HEK293 (cell line): ENCODE measurements around the gene MYLK4.

ENCODE experiments used
- CTCF ChIA-PET: fragments of 350-600 bp; formaldehyde crosslinking; extraction: SDS; loops from one replicate; lab custom pipeline; 2021; ENCODE audit warnings: antibody characterized with exemption; lab: Yijun Ruan, JAX
- POLR2A ChIA-PET: fragments of 300-600 bp; formaldehyde crosslinking; extraction: SDS; loops from one replicate; lab custom pipeline; 2020; ENCODE audit warnings: antibody characterized with exemption, inconsistent platforms; lab: Yijun Ruan, JAX
- H3K27ac ChIP-seq: fragments of 200-500 bp; sonication (Bioruptor generic); 2 replicates; pipeline ENCODE4 v1.5.1; 2014; ENCODE audit warnings: low read depth, low read length, control low read depth, inconsistent platforms; ENCODE audit errors: extremely low read depth
- H3K36me3 ChIP-seq, 2 experiments: fragments of 200-500 bp in 1 of 2; sonication (Bioruptor generic) in 1 of 2; 1 replicate in 1 of 2; 2 replicates in 1 of 2; pipeline ENCODE4 v1.5.1; 2014 to 2017; ENCODE audit warnings: inconsistent platforms in 2 of 2, low read length in 2 of 2; ENCODE audit not compliant: control insufficient read depth in 2 of 2, insufficient read depth in 1 of 2
- H3K4me1 ChIP-seq: fragments of 200-500 bp; sonication (Bioruptor generic); 2 replicates; pipeline ENCODE4 v1.5.1; 2014; ENCODE audit warnings: mild to moderate bottlenecking, low read length, inconsistent platforms; ENCODE audit not compliant: control insufficient read depth, insufficient read depth
- H3K4me3 ChIP-seq: 2 replicates; pipeline ENCODE4 v1.5.1; 2011; ENCODE audit warnings: low read depth, mild to moderate bottlenecking, control low read depth, low read length, moderate library complexity
- H3K9me3 ChIP-seq: fragments of 200-500 bp; sonication (Bioruptor generic); 2 replicates; pipeline ENCODE4 v1.5.1; 2014; ENCODE audit warnings: low read depth, low read length, inconsistent platforms; ENCODE audit not compliant: control insufficient read depth, insufficient read depth
- GLIS1 ChIP-seq: fragments of 450-650 bp; formaldehyde crosslinking; IDR thresholded peaks from 2 replicates; pipeline ENCODE4 v1.5.1; 2016; ENCODE audit warnings: missing biosample characterization, missing genetic modification characterization
- HOXD13 ChIP-seq: sonication (generic); formaldehyde crosslinking; IDR thresholded peaks from 2 replicates; pipeline ENCODE4 v1.8.0; 2022; ENCODE audit warnings: missing genetic modification reagents, borderline replicate concordance
- RBAK ChIP-seq: fragments of 450-650 bp; formaldehyde crosslinking; IDR thresholded peaks from 2 replicates; pipeline ENCODE4 v1.5.1; 2016; ENCODE audit warnings: missing biosample characterization, missing genetic modification characterization
- SCRT2 ChIP-seq: fragments of 450-650 bp; formaldehyde crosslinking; IDR thresholded peaks from 2 replicates; pipeline ENCODE4 v1.5.1; 2016; ENCODE audit warnings: missing biosample characterization, missing genetic modification characterization
- TCF7L2 ChIP-seq: IDR thresholded peaks from 2 replicates; pipeline ENCODE4 v1.6.1; 2011; ENCODE audit warnings: low read depth, mild to moderate bottlenecking, inconsistent platforms, low read length, moderate library complexity, borderline replicate concordance
- ZBTB21 ChIP-seq: fragments of 450-650 bp; formaldehyde crosslinking; IDR thresholded peaks from 2 replicates; pipeline ENCODE4 v1.5.1; 2017; ENCODE audit warnings: missing biosample characterization, missing genetic modification characterization
- ZFHX2 ChIP-seq: fragments of 450-650 bp; formaldehyde crosslinking; conservative IDR thresholded peaks from 2 replicates; pipeline ENCODE4 v1.5.1; 2016; ENCODE audit warnings: missing biosample characterization, missing genetic modification characterization
- ZFP41 ChIP-seq: fragments of 450-650 bp; formaldehyde crosslinking; IDR thresholded peaks from 2 replicates; pipeline ENCODE4 v1.5.1; 2016; ENCODE audit warnings: missing biosample characterization, missing genetic modification characterization, borderline replicate concordance
- ZNF10 ChIP-seq: fragments of 450-650 bp; formaldehyde crosslinking; IDR thresholded peaks from 2 replicates; pipeline ENCODE4 v1.5.1; 2017; ENCODE audit warnings: missing biosample characterization, missing genetic modification characterization
- ZNF155 ChIP-seq: fragments of 450-650 bp; formaldehyde crosslinking; IDR thresholded peaks from 2 replicates; pipeline ENCODE4 v1.5.1; 2016; ENCODE audit warnings: missing biosample characterization, missing genetic modification characterization
- ZNF311 ChIP-seq: fragments of 450-650 bp; formaldehyde crosslinking; IDR thresholded peaks from 2 replicates; pipeline ENCODE4 v1.5.1; 2017; ENCODE audit warnings: missing biosample characterization, missing genetic modification characterization, borderline replicate concordance
- ZNF350 ChIP-seq: fragments of 450-650 bp; formaldehyde crosslinking; IDR thresholded peaks from 2 replicates; pipeline ENCODE4 v1.5.0; 2017; ENCODE audit warnings: missing biosample characterization, mild to moderate bottlenecking, missing genetic modification characterization
- ZNF670 ChIP-seq: fragments of 450-650 bp; formaldehyde crosslinking; IDR thresholded peaks from 2 replicates; pipeline ENCODE4 v1.5.1; 2016; ENCODE audit warnings: missing biosample characterization, missing genetic modification characterization, low read depth
- ZNF707 ChIP-seq: fragments of 450-650 bp; formaldehyde crosslinking; IDR thresholded peaks from 2 replicates; pipeline ENCODE4 v1.5.1; 2016; ENCODE audit warnings: missing biosample characterization, missing genetic modification characterization
- ZNF837 ChIP-seq: fragments of 450-650 bp; formaldehyde crosslinking; IDR thresholded peaks from 2 replicates; pipeline ENCODE4 v1.5.1; 2016; ENCODE audit warnings: missing biosample characterization, missing genetic modification characterization
- ZXDB ChIP-seq: fragments of 450-650 bp; formaldehyde crosslinking; IDR thresholded peaks from 2 replicates; pipeline ENCODE4 v1.5.1; 2016; ENCODE audit warnings: missing biosample characterization, missing genetic modification characterization
- TF ChIP-seq, protein P1 (sequence below): fragments of 450-650 bp; formaldehyde crosslinking; IDR thresholded peaks from 2 replicates; pipeline ENCODE4 v1.5.1; 2016; ENCODE audit warnings: missing biosample characterization, missing genetic modification characterization
- TF ChIP-seq, protein P2 (sequence below): sonication (generic); formaldehyde crosslinking; IDR thresholded peaks from 2 replicates; pipeline ENCODE4 v1.8.1; 2022; ENCODE audit warnings: mild to moderate bottlenecking, moderate library complexity, missing genetic modification reagents
- TF ChIP-seq, protein P3 (sequence below): fragments of 450-650 bp; formaldehyde crosslinking; IDR thresholded peaks from 2 replicates; pipeline ENCODE4 v1.5.1; 2016; ENCODE audit warnings: missing biosample characterization, missing genetic modification characterization
- TF ChIP-seq, protein P4 (sequence below): fragments of 450-650 bp; formaldehyde crosslinking; IDR thresholded peaks from 2 replicates; pipeline ENCODE4 v1.5.1; 2016; ENCODE audit warnings: missing biosample characterization, missing genetic modification characterization
- TF ChIP-seq, protein P5 (sequence below): fragments of 450-650 bp; formaldehyde crosslinking; IDR thresholded peaks from 2 replicates; pipeline ENCODE4 v1.5.1; 2016; ENCODE audit warnings: missing biosample characterization, missing genetic modification characterization

MYLK4 gene

DNA sequence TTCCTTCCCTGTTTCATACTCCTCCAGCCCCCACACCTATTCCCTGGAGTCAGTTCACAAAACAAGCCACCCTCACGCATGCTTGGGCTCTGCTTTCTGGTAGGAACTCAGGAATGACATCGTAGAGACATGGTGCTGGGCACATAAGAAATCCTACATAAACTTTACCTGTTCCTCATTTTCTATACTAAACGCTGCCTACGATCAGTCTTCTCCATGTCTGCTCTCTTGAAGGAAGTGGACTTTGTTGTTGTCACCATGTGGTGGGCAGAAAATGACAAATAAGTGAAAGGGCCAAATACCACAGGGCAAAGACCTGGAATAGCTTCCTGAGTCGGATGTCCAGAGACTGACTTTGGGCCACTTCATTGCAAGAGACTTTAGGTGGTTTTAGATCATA lies 10.1 kb downstream of the MYLK4 start:
- Histone ChIP-seq H3K36me3 (no peaks in the 10 kb centered on the region), H3K9me3 (no peaks in the 10 kb centered on the region), H3K4me1 (peaks cover 3% of the 10 kb centered on the region), H3K27ac (no peak overlapping the region), H3K4me3 (no peak overlapping the region)
- ChIA-PET CTCF (interaction anchor here (0.6 to 9.7 kb wide), 4 partner anchors 8 to 192 kb away, joined by 4 to 212 read pairs (median 6); partner anchors contain the start of gene MYLK4), POLR2A (no interaction called here)
- no peak for TF ChIP-seq TCF7L2
- TF ChIP-seq, protein P1, sequence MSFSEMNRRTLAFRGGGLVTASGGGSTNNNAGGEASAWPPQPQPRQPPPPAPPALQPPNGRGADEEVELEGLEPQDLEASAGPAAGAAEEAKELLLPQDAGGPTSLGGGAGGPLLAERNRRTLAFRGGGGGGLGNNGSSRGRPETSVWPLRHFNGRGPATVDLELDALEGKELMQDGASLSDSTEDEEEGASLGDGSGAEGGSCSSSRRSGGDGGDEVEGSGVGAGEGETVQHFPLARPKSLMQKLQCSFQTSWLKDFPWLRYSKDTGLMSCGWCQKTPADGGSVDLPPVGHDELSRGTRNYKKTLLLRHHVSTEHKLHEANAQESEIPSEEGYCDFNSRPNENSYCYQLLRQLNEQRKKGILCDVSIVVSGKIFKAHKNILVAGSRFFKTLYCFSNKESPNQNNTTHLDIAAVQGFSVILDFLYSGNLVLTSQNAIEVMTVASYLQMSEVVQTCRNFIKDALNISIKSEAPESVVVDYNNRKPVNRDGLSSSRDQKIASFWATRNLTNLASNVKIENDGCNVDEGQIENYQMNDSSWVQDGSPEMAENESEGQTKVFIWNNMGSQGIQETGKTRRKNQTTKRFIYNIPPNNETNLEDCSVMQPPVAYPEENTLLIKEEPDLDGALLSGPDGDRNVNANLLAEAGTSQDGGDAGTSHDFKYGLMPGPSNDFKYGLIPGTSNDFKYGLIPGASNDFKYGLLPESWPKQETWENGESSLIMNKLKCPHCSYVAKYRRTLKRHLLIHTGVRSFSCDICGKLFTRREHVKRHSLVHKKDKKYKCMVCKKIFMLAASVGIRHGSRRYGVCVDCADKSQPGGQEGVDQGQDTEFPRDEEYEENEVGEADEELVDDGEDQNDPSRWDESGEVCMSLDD (tag by site-specific recombination) = no peak
- TF ChIP-seq, protein P2, sequence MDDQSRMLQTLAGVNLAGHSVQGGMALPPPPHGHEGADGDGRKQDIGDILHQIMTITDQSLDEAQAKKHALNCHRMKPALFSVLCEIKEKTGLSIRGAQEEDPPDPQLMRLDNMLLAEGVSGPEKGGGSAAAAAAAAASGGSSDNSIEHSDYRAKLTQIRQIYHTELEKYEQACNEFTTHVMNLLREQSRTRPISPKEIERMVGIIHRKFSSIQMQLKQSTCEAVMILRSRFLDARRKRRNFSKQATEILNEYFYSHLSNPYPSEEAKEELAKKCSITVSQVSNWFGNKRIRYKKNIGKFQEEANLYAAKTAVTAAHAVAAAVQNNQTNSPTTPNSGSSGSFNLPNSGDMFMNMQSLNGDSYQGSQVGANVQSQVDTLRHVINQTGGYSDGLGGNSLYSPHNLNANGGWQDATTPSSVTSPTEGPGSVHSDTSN (CRISPR knock-in tag) = no peak
- TF ChIP-seq HOXD13 (CRISPR knock-in tag) = no peak
- TF ChIP-seq ZXDB = no peak
- TF ChIP-seq ZNF311 (tag by site-specific recombination) = no peak
- TF ChIP-seq ZNF155 (tag by site-specific recombination) = no peak
- no peak for TF ChIP-seq GLIS1 (tag by site-specific recombination)
- no peak for TF ChIP-seq ZNF837 (tag by site-specific recombination)
- no peak for TF ChIP-seq ZNF670 (tag by site-specific recombination)
- no peak for TF ChIP-seq ZNF10 (tag by site-specific recombination)
- TF ChIP-seq ZBTB21 (tag by site-specific recombination) = no peak
- TF ChIP-seq RBAK = no peak
- no peak for TF ChIP-seq ZNF350 (tag by site-specific recombination)

DNA sequence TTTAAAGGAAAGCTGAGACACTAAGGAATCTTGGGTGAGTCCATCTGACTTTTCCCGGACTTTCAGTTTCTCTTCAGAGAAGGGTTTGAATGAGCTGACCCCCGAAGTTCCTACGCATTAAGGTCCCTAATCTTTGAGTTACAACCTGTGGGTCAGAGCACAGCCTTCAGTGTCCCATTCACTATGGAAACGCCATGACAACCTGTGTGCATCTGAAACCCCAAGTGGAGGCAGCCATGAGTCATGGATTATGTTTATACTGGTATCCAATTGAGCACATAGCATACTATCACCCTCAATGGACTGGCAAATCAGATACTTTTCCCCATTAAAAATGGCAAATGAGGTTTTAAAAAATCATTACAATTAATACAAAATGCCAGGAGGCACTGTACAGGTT lies 11.4 kb downstream of the MYLK4 start:
- Histone ChIP-seq H3K4me3 (no peak overlapping the region), H3K36me3 (no peaks in the 10 kb centered on the region), H3K27ac (no peak overlapping the region), H3K4me1 (peaks cover 3% of the 10 kb centered on the region; the same call in 1 of the 2 replicates), H3K9me3 (no peaks in the 10 kb centered on the region)
- ChIA-PET CTCF (interaction anchor here (1.1 to 9.7 kb wide), 12 partner anchors 11 to 291 kb away, joined by 3 to 212 read pairs (median 8); partner anchors contain the start of gene MYLK4), POLR2A (no interaction called here)
- TF ChIP-seq, protein P2 (CRISPR knock-in tag) = no peak
- TF ChIP-seq ZFHX2 = no peak
- TF ChIP-seq, protein P3, sequence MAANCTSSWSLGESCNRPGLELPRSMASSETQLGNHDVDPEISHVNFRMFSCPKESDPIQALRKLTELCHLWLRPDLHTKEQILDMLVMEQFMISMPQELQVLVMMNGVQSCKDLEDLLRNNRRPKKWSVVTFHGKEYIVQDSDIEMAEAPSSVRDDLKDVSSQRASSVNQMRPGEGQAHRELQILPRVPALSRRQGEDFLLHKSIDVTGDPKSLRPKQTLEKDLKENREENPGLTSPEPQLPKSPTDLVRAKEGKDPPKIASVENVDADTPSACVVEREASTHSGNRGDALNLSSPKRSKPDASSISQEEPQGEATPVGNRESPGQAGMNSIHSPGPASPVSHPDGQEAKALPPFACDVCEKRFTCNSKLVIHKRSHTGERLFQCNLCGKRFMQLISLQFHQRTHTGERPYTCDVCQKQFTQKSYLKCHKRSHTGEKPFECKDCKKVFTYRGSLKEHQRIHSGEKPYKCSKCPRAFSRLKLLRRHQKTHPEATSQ (tag by site-specific recombination) = no peak
- TF ChIP-seq, protein P4, sequence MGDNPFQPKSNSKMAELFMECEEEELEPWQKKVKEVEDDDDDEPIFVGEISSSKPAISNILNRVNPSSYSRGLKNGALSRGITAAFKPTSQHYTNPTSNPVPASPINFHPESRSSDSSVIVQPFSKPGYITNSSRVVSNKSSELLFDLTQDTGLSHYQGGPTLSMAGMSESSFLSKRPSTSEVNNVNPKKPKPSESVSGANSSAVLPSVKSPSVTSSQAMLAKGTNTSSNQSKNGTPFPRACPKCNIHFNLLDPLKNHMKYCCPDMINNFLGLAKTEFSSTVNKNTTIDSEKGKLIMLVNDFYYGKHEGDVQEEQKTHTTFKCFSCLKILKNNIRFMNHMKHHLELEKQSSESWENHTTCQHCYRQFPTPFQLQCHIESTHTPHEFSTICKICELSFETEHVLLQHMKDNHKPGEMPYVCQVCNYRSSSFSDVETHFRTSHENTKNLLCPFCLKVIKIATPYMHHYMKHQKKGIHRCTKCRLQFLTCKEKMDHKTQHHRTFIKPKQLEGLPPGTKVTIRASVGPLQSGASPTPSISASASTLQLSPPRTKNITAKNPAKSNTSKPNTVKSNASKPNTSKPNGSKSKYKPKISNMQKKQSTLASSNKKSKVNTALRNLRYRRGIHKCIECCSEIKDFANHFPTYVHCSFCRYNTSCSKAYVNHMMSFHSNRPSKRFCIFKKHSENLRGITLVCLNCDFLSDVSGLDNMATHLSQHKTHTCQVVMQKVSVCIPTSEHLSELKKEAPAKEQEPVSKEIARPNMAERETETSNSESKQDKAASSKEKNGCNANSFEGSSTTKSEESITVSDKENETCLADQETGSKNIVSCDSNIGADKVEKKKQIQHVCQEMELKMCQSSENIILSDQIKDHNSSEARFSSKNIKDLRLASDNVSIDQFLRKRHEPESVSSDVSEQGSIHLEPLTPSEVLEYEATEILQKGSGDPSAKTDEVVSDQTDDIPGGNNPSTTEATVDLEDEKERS (tag by site-specific recombination) = no peak
- TF ChIP-seq ZNF707 (tag by site-specific recombination) = no peak
- TF ChIP-seq ZNF837 (tag by site-specific recombination) = no peak
- TF ChIP-seq, protein P5, sequence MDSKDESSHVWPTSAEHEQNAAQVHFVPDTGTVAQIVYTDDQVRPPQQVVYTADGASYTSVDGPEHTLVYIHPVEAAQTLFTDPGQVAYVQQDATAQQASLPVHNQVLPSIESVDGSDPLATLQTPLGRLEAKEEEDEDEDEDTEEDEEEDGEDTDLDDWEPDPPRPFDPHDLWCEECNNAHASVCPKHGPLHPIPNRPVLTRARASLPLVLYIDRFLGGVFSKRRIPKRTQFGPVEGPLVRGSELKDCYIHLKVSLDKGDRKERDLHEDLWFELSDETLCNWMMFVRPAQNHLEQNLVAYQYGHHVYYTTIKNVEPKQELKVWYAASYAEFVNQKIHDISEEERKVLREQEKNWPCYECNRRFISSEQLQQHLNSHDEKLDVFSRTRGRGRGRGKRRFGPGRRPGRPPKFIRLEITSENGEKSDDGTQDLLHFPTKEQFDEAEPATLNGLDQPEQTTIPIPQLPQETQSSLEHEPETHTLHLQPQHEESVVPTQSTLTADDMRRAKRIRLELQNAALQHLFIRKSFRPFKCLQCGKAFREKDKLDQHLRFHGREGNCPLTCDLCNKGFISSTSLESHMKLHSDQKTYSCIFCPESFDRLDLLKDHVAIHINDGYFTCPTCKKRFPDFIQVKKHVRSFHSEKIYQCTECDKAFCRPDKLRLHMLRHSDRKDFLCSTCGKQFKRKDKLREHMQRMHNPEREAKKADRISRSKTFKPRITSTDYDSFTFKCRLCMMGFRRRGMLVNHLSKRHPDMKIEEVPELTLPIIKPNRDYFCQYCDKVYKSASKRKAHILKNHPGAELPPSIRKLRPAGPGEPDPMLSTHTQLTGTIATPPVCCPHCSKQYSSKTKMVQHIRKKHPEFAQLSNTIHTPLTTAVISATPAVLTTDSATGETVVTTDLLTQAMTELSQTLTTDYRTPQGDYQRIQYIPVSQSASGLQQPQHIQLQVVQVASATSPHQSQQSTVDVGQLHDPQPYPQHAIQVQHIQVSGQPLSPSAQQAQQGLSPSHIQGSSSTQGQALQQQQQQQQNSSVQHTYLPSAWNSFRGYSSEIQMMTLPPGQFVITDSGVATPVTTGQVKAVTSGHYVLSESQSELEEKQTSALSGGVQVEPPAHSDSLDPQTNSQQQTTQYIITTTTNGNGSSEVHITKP (tag by site-specific recombination) = 0 out of 2 replicates have a peak, but pooled peaks have one; percentile 27
- TF ChIP-seq SCRT2 (tag by site-specific recombination) = 0 out of 2 replicates have a peak, but pooled peaks have one; percentile 14
- TF ChIP-seq ZFP41 = no peak
